ENCODE data around the gene MYO18B.

Gene MYO18B

DNA sequence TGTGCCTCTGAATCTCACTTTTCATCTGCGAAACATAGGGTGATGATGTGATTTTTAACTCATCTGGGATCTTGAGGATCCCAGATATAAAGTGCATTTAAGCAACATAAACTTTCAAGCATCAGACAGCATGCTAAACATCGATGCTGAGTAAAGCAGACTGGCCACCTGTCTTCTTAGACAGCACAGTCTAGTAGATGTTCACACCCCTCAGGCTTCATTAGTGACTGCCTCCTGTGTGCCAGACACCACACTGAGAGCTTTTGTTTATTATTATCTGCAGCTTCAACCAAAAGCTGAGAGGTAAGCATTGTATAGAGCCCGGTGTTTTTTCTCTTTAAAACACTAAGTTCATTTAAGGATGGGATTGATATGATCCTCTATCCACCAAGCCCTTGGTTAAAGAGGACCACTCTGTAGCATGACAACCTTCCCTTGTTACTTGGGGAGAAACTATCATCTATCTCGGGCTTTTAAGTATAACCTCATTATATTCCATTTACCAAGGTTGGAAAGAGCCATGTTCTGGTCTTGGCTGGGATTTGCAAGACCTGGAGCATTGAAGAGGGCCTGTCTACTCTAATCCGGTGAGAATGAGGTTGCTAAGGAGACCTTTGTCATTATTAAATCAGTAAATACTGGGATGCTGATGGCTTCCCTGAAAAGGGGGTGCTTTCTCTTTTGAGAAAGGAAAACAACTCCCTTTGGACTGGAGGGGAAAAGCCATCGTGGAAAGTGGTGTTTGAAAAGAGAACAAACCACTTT, 313.0 kb downstream of the MYO18B start:
- H3K9ac ChIP-seq (ENCODE audit: low read length in 5 of 5), result no peak overlapping the region
- no peak overlapping the region for H3K4me3 ChIP-seq (ENCODE audit: low read depth in 1 of 5, low read length in 5 of 5)
- no peaks in the 10 kb centered on the region for H3K36me3 ChIP-seq (ENCODE audit: control insufficient read depth in 5 of 5, insufficient read depth in 5 of 5, low read length in 5 of 5)
- H3K27me3 ChIP-seq (ENCODE audit: control insufficient read depth in 5 of 5, insufficient read depth in 4 of 5, low read length in 5 of 5), result peaks cover 2 to 18% (median 3%) of the 10 kb centered on the region in 5 donors
- H3K27ac ChIP-seq (ENCODE audit: low read depth, low read length), result no peak overlapping the region
- no peaks in the 10 kb centered on the region for H3K9me3 ChIP-seq (ENCODE audit: control insufficient read depth in 5 of 5, low read length in 5 of 5)
- H3K4me1 ChIP-seq (ENCODE audit: control insufficient read depth in 5 of 5, insufficient read depth in 5 of 5, low read length in 5 of 5), result no peaks in the 10 kb centered on the region

DNA sequence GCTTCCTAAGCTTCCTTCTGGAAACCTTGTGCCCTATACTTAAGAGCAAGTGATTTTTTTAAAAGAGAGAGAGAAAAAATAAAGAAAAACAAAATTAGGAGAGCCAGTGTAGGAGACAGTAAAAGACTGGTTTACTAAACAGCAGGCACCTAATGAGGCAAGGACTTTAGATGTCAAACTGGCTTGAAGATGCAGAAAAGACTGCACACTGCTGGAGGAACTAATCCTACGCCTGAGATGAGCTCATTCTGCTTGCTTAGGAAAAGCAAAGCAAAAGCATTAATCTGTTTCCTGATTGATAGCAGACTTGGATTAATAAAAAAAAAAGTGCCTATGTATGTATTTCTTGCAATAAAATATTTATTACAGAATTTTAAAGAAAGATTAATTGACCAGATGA, 313.7 kb downstream of the MYO18B start:
- no peak overlapping the region for H3K4me3 ChIP-seq (ENCODE audit: low read depth in 1 of 5, low read length in 5 of 5)
- no peak overlapping the region for H3K27ac ChIP-seq (ENCODE audit: low read depth, low read length)
- no peaks in the 10 kb centered on the region for H3K36me3 ChIP-seq (ENCODE audit: control insufficient read depth in 5 of 5, insufficient read depth in 5 of 5, low read length in 5 of 5)
- no peaks in the 10 kb centered on the region for H3K9me3 ChIP-seq (ENCODE audit: control insufficient read depth in 5 of 5, low read length in 5 of 5)
- peaks cover 0 to 18% (median 3%) of the 10 kb centered on the region in 5 donors for H3K27me3 ChIP-seq (ENCODE audit: control insufficient read depth in 5 of 5, insufficient read depth in 4 of 5, low read length in 5 of 5)
- no peak overlapping the region for H3K9ac ChIP-seq (ENCODE audit: low read length in 5 of 5)
- no peaks in the 10 kb centered on the region for H3K4me1 ChIP-seq (ENCODE audit: control insufficient read depth in 5 of 5, insufficient read depth in 5 of 5, low read length in 5 of 5)

DNA sequence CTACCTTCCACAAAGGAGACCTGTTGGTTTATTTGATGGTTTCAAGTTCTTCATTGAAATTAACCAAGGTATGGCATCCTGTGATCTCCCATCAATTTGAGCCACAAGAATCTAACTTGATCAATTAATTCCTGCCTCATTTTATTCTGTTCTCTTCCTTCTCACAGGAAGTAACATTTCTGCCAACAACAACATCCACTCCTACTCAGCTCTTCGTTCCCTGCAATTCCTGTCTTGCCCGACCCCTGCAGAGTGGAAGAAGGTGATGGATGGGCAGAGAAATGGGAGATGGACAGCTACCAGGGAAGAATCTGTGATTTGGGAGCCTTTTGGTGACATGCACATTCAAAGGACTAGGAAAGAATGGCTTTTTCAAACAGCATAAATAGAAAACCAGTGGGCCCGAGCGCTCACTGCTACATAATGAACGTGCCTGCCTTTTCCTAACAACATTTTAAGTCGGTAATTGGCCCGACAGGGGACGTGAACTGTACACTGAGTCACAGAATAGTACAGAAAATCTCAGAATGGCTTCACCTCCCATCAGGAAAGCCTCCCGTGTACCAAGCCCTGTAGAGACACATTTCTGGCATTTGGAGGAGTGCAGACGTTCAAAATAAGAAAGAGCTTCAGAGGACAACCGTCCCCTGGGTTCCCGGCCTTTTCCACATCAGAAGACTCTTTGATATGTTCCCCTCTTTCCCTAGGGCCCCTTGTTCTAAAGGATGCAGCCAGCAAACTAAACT, 314.6 kb downstream of the MYO18B start:
- no peaks in the 10 kb centered on the region for H3K36me3 ChIP-seq (ENCODE audit: control insufficient read depth in 5 of 5, insufficient read depth in 5 of 5, low read length in 5 of 5)
- no peaks in the 10 kb centered on the region for H3K9me3 ChIP-seq (ENCODE audit: control insufficient read depth in 5 of 5, low read length in 5 of 5)
- no peaks in the 10 kb centered on the region for H3K4me1 ChIP-seq (ENCODE audit: control insufficient read depth in 5 of 5, insufficient read depth in 5 of 5, low read length in 5 of 5)
- H3K9ac ChIP-seq (ENCODE audit: low read length in 5 of 5), result no peak overlapping the region
- H3K27ac ChIP-seq (ENCODE audit: low read depth, low read length), result no peak overlapping the region
- peaks cover 2 to 20% (median 7%) of the 10 kb centered on the region in 5 donors for H3K27me3 ChIP-seq (ENCODE audit: control insufficient read depth in 5 of 5, insufficient read depth in 4 of 5, low read length in 5 of 5)
- no peak overlapping the region for H3K4me3 ChIP-seq (ENCODE audit: low read depth in 1 of 5, low read length in 5 of 5)

DNA sequence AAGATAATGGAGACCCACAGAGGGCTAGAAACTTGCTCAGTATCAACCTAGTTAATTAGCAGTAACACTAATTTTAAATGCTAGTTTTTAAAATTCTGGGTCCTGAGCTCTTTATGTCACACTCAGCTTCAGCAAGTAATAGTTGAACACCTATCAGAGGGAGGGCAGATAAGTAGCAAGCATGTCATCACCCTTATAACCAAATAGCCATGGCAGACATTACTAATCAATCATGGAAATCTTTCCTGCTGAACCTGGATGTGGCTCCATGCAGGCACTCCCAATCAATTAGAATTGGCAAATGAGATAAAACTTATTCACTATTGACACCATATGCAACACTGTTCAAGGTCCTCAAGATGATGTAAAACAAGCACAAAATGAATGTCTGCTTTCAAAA, 315.7 kb downstream of the MYO18B start:
- H3K9me3 ChIP-seq (ENCODE audit: control insufficient read depth in 5 of 5, low read length in 5 of 5), result no peaks in the 10 kb centered on the region
- H3K4me3 ChIP-seq (ENCODE audit: low read depth in 1 of 5, low read length in 5 of 5), result no peak overlapping the region
- no peak overlapping the region for H3K27ac ChIP-seq (ENCODE audit: low read depth, low read length)
- no peaks in the 10 kb centered on the region for H3K4me1 ChIP-seq (ENCODE audit: control insufficient read depth in 5 of 5, insufficient read depth in 5 of 5, low read length in 5 of 5)
- H3K9ac ChIP-seq (ENCODE audit: low read length in 5 of 5), result no peak overlapping the region
- H3K27me3 ChIP-seq (ENCODE audit: control insufficient read depth in 5 of 5, insufficient read depth in 4 of 5, low read length in 5 of 5), result peaks cover under 1 to 17% (median 7%) of the 10 kb centered on the region in 5 donors
- H3K36me3 ChIP-seq (ENCODE audit: control insufficient read depth in 5 of 5, insufficient read depth in 5 of 5, low read length in 5 of 5), result no peaks in the 10 kb centered on the region

DNA sequence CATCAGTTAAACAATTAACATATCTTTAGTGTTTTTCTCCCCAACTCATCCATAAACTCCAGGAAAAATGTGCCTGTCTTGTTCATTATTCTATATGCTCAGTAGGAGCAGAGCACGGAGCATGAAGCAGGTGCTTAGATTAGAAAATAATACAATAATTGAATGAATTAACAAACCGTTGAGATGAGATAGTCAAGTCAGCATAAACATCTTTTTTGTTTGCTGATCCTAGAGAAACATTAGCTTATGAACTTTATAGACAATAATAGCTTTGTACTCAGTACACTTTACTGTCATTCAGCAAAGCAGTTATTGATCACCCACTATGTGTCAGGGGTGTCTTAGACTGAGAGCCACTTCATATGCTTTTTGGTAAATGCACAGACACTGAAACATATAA, 322.1 kb downstream of the MYO18B start:
- H3K4me3 ChIP-seq (ENCODE audit: low read depth in 1 of 5, low read length in 5 of 5), result no peak overlapping the region
- no peaks in the 10 kb centered on the region for H3K36me3 ChIP-seq (ENCODE audit: control insufficient read depth in 5 of 5, insufficient read depth in 5 of 5, low read length in 5 of 5)
- H3K4me1 ChIP-seq (ENCODE audit: control insufficient read depth in 5 of 5, insufficient read depth in 5 of 5, low read length in 5 of 5), result no peaks in the 10 kb centered on the region
- no peaks in the 10 kb centered on the region for H3K9me3 ChIP-seq (ENCODE audit: control insufficient read depth in 5 of 5, low read length in 5 of 5)
- peaks cover 5 to 20% (median 10%) of the 10 kb centered on the region in 5 donors for H3K27me3 ChIP-seq (ENCODE audit: control insufficient read depth in 5 of 5, insufficient read depth in 4 of 5, low read length in 5 of 5)
- H3K27ac ChIP-seq (ENCODE audit: low read depth, low read length), result no peak overlapping the region
- no peak overlapping the region for H3K9ac ChIP-seq (ENCODE audit: low read length in 5 of 5)

DNA sequence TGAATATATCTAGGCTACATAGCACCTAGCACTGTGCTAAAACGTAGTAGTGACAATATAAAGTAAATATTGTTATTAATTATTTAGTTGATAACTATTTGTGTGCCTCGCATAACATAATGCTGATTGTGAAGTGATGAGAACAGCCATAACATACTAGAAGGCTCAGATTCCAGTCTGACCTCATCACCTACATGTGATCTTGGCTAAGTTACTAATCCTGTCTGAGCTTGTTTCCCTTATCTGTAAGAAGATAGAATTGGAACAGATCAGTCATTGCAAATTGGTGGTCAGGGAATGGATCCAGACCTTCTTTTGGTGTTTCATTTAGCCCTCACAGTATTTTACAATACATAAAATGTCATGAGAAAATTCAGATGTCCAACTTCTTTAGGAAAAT, 323.9 kb downstream of the MYO18B start:
- H3K4me1 ChIP-seq (ENCODE audit: control insufficient read depth in 5 of 5, insufficient read depth in 5 of 5, low read length in 5 of 5), result no peaks in the 10 kb centered on the region
- no peaks in the 10 kb centered on the region for H3K36me3 ChIP-seq (ENCODE audit: control insufficient read depth in 5 of 5, insufficient read depth in 5 of 5, low read length in 5 of 5)
- no peak overlapping the region for H3K27ac ChIP-seq (ENCODE audit: low read depth, low read length)
- peaks cover 3 to 23% (median 17%) of the 10 kb centered on the region in 5 donors for H3K27me3 ChIP-seq (ENCODE audit: control insufficient read depth in 5 of 5, insufficient read depth in 4 of 5, low read length in 5 of 5)
- H3K9me3 ChIP-seq (ENCODE audit: control insufficient read depth in 5 of 5, low read length in 5 of 5), result no peaks in the 10 kb centered on the region
- H3K9ac ChIP-seq (ENCODE audit: low read length in 5 of 5), result no peak overlapping the region
- no peak overlapping the region for H3K4me3 ChIP-seq (ENCODE audit: low read depth in 1 of 5, low read length in 5 of 5)

DNA sequence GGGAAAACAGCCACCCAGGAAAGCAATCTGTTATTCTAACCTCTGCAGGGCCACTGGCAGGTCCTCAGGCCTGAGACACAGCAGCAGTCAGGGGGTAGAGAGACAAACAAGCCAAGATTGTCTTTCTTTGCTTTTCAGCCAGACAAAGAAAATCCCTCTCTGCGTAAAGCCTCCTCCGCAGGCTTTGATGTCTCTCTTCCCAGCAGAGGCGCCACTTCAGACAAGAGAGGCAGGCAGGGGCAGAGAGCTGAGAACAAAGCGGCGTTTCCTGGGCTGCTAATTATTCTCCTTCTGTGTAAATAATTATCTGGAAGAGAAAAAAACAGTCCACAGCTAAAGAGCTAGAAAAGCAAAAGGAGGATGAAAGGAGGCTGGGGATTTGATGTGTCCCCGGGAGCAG, 324.5 kb downstream of the MYO18B start:
- Histone ChIP-seq H3K9ac (ENCODE audit: low read length in 5 of 5) (no peak overlapping the region), H3K36me3 (ENCODE audit: control insufficient read depth in 5 of 5, insufficient read depth in 5 of 5, low read length in 5 of 5) (no peaks in the 10 kb centered on the region), H3K4me1 (ENCODE audit: control insufficient read depth in 5 of 5, insufficient read depth in 5 of 5, low read length in 5 of 5) (no peaks in the 10 kb centered on the region), H3K4me3 (ENCODE audit: low read depth in 1 of 5, low read length in 5 of 5) (no peak overlapping the region), H3K9me3 (ENCODE audit: control insufficient read depth in 5 of 5, low read length in 5 of 5) (no peaks in the 10 kb centered on the region), H3K27ac (ENCODE audit: low read depth, low read length) (no peak overlapping the region), H3K27me3 (ENCODE audit: control insufficient read depth in 5 of 5, insufficient read depth in 4 of 5, low read length in 5 of 5) (peaks cover 2 to 20% (median 15%) of the 10 kb centered on the region in 5 donors)

DNA sequence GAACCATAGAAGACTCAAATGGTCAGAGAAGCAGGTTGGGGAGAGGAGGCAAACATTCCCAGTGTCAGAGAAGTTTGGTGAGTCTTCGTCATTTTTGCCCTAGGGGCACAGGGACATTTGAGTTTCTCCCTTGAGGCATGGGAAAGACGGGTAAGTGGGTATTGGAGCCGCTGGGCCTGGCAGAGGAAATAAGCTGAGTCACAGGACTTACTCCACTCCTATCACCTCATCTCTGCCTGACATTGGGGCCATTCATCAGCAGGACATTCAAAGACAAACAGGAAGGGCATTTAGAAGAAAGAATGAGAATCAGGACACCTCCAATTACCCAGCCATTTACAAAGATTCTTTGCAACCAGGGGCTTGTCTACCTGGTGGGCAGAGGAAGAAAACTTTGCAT, 326.6 kb downstream of the MYO18B start:
- H3K36me3 ChIP-seq (ENCODE audit: control insufficient read depth in 5 of 5, insufficient read depth in 5 of 5, low read length in 5 of 5), result no peaks in the 10 kb centered on the region
- H3K4me3 ChIP-seq (ENCODE audit: low read depth in 1 of 5, low read length in 5 of 5), result no peak overlapping the region
- no peaks in the 10 kb centered on the region for H3K4me1 ChIP-seq (ENCODE audit: control insufficient read depth in 5 of 5, insufficient read depth in 5 of 5, low read length in 5 of 5)
- H3K27me3 ChIP-seq (ENCODE audit: control insufficient read depth in 5 of 5, insufficient read depth in 4 of 5, low read length in 5 of 5), result peaks cover 2 to 19% (median 15%) of the 10 kb centered on the region in 5 donors
- no peak overlapping the region for H3K9ac ChIP-seq (ENCODE audit: low read length in 5 of 5)
- no peaks in the 10 kb centered on the region for H3K9me3 ChIP-seq (ENCODE audit: control insufficient read depth in 5 of 5, low read length in 5 of 5)
- no peak overlapping the region for H3K27ac ChIP-seq (ENCODE audit: low read depth, low read length)

DNA sequence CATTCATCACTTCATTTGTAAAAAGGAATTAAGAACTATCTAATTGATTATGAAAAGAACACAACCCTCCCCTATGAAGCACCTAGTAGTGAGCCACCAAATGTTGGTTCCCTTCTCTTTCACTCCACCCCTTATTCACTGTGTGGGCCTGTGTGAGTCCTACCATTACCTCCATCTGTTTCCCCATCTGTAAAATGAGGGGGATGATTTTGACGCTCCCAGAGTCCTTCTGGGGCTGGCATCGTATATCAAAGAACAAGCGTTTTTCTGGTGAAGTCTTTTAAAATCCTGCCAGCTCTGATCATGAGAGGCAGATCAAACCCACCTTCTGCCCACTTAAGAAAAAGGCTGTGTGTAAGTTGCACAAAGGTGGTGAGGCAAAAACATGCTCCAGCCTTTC, 330.6 kb downstream of the MYO18B start:
- Histone ChIP-seq H3K9me3 (ENCODE audit: control insufficient read depth in 5 of 5, low read length in 5 of 5) (no peaks in the 10 kb centered on the region), H3K9ac (ENCODE audit: low read length in 5 of 5) (no peak overlapping the region), H3K27me3 (ENCODE audit: control insufficient read depth in 5 of 5, insufficient read depth in 4 of 5, low read length in 5 of 5) (peaks cover 2 to 22% (median 8%) of the 10 kb centered on the region in 5 donors), H3K27ac (ENCODE audit: low read depth, low read length) (no peak overlapping the region), H3K36me3 (ENCODE audit: control insufficient read depth in 5 of 5, insufficient read depth in 5 of 5, low read length in 5 of 5) (no peaks in the 10 kb centered on the region), H3K4me1 (ENCODE audit: control insufficient read depth in 5 of 5, insufficient read depth in 5 of 5, low read length in 5 of 5) (no peaks in the 10 kb centered on the region), H3K4me3 (ENCODE audit: low read depth in 1 of 5, low read length in 5 of 5) (no peak overlapping the region)

DNA sequence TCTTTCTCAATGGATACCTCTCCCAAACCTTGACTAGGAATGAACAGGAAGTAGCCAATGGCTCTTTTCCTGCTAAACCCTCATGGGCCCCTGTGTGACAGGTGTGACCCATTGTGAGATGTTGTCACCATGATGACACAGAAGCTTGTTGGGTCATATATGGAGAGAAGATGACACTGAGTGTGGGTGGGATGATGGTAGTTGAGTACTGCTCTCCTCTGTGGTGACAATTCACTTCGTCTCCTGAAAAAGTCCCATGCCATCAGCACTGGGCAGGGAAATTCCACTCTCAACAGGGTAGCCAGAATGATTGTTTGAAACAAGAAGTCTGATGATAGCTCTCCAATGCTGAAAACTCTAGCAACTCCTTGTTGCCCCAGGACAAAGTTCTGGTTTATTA, 333.3 kb downstream of the MYO18B start:
- peaks cover 0 to under 1% (median 0%) of the 10 kb centered on the region in 5 donors for H3K9me3 ChIP-seq (ENCODE audit: control insufficient read depth in 5 of 5, low read length in 5 of 5)
- no peak overlapping the region for H3K9ac ChIP-seq (ENCODE audit: low read length in 5 of 5)
- peaks cover 0 to 11% (median 2%) of the 10 kb centered on the region in 5 donors for H3K27me3 ChIP-seq (ENCODE audit: control insufficient read depth in 5 of 5, insufficient read depth in 4 of 5, low read length in 5 of 5)
- H3K36me3 ChIP-seq (ENCODE audit: control insufficient read depth in 5 of 5, insufficient read depth in 5 of 5, low read length in 5 of 5), result no peaks in the 10 kb centered on the region
- no peak overlapping the region for H3K27ac ChIP-seq (ENCODE audit: low read depth, low read length)
- no peaks in the 10 kb centered on the region for H3K4me1 ChIP-seq (ENCODE audit: control insufficient read depth in 5 of 5, insufficient read depth in 5 of 5, low read length in 5 of 5)
- no peak overlapping the region for H3K4me3 ChIP-seq (ENCODE audit: low read depth in 1 of 5, low read length in 5 of 5)
